NCI-H345 (cell line): ENCODE measurements around the gene MAP3K10.

Experiments used
- DNase-seq: peaks from one replicate; lab custom pipeline; 2025; lab: John Stamatoyannopoulos, UW

The MAP3K10 gene

DNA sequence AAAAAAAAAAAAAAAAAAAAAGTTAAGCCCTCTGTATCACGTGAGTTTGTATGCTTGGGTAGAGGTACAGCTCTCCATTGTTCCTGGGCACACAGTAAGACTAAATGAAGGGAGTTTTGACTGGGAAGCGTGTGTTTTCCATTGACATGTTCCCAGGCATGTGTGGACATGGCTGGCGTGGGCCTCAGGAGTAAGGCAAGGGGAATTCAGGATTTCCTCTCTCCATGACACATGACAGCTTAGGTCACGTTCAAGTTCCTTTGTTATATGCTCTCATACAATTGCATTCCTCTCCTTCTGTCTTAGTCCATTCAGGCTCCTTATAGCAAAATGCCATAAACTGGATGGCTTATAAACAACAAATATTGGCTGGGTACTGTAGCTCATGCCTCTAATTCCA is 17.1 kb upstream of the MAP3K10 start:
- DNase-seq = no peak

- DNase-seq = no peak
Measured at GRCh38 chr19:40175820-40176219, 15.4 kb upstream of the MAP3K10 start.

- DNase-seq = no peak
Measured at GRCh38 chr19:40177286-40178070, 13.7 kb upstream of the MAP3K10 start.

GRCh38 chr19:40178756-40179155 is 12.5 kb upstream of the MAP3K10 start:
- no peak for DNase-seq

GRCh38 chr19:40184273-40184672 is 7.0 kb upstream of the MAP3K10 start:
- no peak for DNase-seq

GRCh38 chr19:40191836-40192646 is 815 bp downstream of the MAP3K10 start:
- DNase-seq = peak; percentile 54

- no peak for DNase-seq
Measured at GRCh38 chr19:40192758-40193586, 1.7 kb downstream of the MAP3K10 start.

- DNase-seq = no peak
Measured at GRCh38 chr19:40193587-40193849, 2.3 kb downstream of the MAP3K10 start.

- no peak for DNase-seq
Measured at GRCh38 chr19:40198272-40198990, 7.2 kb downstream of the MAP3K10 start.

DNA sequence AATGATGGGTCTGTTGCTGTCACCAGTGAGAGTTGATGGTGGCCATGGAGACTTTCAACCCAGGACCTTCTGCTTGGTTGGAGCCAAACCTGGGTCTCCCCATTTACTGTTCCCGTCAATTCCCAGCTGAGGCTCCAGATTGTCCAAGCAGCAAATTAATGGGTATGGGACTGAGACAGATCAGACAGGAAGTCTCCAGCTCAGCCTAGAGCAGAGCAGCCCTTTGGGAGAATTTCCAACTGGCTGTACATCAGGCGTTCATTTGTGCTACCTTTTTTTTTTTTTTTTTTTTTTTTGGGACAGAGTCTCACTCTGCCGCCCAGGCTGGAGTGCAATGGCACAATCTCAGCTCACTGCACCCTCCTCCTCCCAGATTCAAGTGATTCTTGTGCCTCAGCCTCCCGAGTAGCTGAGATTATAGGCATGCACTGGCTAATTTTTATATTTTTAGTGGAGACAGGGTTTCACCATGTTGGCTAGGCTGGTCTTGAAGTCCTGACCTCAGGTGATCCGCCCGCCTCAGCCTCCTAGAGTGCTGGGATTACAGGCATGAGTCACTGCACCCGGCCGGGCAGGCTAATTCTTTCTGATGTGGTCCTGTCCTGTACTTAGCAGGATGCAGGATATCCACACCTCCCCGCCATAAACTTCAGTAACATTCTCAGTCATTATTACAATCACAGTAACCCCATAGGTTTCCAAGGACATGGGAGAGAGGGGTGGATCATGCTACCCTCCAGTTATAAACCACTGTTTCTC is 9.3 kb downstream of the MAP3K10 start:
- DNase-seq = no peak

GRCh38 chr19:40204381-40204780 is 13.2 kb downstream of the MAP3K10 start:
- DNase-seq = no peak

DNA sequence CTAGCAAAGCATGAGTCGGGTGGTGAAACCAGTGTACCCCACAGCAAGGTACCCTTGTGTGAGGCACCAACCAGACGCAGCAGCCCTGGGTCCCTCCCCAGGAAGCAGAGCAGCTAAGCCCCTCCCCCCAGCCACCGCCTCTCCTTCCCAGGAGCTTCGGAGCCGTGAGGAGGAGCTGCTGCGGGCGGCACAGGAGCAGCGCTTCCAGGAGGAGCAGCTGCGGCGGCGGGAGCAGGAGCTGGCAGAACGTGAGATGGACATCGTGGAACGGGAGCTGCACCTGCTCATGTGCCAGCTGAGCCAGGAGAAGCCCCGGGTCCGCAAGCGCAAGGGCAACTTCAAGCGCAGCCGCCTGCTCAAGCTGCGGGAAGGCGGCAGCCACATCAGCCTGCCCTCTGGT is 14.5 kb downstream of the MAP3K10 start:
- DNase-seq = no peak

DNA sequence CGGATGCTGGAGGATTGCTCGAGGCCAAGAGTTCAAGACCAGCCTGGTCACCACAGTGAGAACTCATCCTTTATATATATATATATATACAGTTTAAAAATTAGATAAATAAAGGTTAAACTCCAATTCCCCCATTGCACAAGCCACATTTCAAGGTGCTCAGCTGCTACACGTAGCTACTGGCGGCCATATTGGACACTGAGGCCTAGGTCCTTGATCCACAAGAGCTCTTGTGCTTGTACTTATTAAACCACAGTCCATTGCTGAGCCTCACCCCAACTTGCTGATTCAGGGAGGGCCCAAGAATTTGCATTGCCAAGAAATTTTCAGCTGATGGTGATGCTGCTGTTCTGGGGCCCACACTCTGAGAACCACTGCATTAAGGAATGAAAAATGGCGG is 17.4 kb downstream of the MAP3K10 start:
- no peak for DNase-seq

GRCh38 chr19:40210889-40211288 is 19.7 kb downstream of the MAP3K10 start:
- no peak for DNase-seq

DNA sequence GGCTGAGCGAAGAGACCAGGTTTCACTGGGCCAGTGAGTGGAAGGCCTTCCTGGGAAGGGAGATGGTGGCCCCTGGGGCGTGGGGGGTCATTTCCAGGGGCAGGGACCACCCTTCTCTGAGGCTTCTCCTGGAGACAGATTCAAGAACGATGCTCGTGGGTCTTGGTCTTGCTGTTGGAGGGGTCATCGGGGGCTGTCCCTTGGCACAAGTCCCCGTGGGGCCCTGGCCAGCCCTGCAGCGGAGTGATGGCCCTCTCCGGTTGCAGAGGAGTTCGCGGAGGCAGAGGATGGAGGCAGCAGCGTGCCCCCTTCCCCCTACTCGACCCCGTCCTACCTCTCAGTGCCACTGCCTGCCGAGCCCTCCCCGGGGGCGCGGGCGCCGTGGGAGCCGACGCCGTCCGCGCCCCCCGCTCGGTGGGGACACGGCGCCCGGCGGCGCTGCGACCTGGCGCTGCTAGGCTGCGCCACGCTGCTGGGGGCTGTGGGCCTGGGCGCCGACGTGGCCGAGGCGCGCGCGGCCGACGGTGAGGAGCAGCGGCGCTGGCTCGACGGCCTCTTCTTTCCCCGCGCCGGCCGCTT is 22.1 kb downstream of the MAP3K10 start:
- DNase-seq = no peak

DNA sequence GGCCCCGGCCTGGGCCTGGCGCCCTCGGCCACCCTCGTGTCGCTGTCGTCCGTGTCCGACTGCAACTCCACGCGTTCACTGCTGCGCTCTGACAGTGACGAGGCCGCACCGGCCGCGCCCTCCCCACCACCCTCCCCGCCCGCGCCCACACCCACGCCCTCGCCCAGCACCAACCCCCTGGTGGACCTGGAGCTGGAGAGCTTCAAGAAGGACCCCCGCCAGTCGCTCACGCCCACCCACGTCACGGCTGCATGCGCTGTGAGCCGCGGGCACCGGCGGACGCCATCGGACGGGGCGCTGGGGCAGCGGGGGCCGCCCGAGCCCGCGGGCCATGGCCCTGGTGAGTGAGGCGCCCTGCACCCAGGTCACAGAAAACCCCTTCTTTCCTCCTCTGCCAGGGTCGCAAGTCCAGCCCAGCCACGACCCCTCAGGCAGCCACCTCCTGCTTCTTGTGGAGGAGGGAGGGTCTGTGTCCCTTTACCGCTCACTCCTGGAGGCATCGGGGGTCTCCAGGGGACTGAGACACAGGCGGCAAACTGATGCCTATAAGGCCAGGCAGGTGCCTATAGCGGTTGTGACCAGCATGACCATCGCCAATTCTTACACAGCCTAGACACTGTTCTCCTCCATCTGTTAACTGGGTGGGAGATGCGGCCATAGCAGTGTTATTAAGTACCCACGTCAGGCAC is 22.8 kb downstream of the MAP3K10 start:
- DNase-seq = no peak

DNA sequence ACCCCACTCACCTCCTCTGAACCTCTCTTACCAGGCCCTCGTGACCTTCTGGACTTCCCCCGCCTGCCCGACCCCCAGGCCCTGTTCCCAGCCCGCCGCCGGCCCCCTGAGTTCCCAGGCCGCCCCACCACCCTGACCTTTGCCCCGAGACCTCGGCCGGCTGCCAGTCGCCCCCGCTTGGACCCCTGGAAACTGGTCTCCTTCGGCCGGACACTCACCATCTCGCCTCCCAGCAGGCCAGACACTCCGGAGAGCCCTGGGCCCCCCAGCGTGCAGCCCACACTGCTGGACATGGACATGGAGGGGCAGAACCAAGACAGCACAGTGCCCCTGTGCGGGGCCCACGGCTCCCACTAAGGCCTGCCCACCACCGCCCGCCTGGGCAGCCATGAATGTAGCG is 23.7 kb downstream of the MAP3K10 start:
- DNase-seq = no peak

- DNase-seq = no peak
Measured at GRCh38 chr19:40216013-40216776, 25.0 kb downstream of the MAP3K10 start.

DNA sequence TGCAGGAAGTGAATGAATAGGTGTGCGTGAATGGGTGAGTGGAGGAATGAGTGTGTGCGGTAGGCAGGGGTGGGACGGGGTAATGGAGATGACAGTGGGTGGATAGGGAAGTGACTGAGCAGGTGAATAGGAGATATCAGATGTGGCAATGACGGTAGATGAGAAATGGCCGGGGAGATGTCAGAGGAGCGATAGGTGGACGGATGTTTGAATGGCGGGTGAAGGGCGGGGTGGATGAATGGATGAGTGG is 25.5 kb downstream of the MAP3K10 start:
- no peak for DNase-seq
